Body of pancreas (tissue), 4 donors: ENCODE measurements around the gene MAZ.

Experiments used
- CTCF ChIP-seq, 7 experiments: fragments of 450-650 bp in 4 of 7; fragments of 200-600 bp in 3 of 7; sonication (generic) in 3 of 7; IDR thresholded peaks; one replicate each; pipeline ENCODE4 v1.5.1; 2016 to 2019; ENCODE audit warnings: antibody characterized with exemption in 7 of 7
- POLR2A ChIP-seq, 3 donors: fragments of 450-650 bp; IDR thresholded peaks; one replicate each; pipeline ENCODE4 v1.6.1; 2016; ENCODE audit warnings: antibody characterized with exemption in 3 of 3, mild to moderate bottlenecking in 2 of 3

DNA sequence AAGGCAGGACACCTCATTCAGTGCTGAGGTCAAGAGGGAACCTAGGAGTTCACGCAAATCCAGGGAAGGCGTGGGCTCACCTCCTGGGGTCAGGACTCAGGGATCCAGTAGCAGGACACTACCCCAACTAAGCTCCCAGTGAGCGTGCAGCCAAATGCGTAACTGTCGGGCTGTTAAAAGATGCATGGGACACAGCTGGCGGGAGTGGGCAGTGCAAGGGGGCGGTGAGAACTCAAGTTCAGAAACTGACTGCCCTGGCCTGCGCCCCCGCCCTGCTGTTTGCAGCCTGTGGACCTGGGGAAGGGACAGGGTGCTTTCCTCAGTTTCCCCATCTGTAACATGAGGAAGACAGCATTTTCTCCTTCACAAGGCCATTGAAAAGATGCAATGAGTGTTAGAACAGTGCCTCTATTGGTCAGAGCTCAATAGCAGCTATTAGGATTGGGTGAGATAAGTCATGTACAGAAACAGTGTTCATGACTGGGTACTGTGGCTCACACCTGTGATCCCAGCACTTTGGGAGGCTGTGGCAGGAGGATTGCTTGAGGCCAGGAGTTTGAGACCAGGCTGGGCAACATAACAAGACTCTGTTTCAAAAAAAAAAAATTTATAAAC lies 36.5 kb downstream of the MAZ start:
- TF ChIP-seq CTCF (IDR thresholded peaks at IDR 0.05) (no peak), POLR2A (IDR thresholded peaks at IDR 0.05) (no peak)
